Measurements from ENCODE around the gene HTR4. TPM values are rescaled to one million over a fixed set of nuclear protein-coding genes. Genes with fewer than 3 reads are reported as not detected.

The HTR4 gene
- total RNA-seq, 4 donors from 2014 or later, result 0.25 to 1.2 (median 1.0) TPM; not detected in 1

- peak in 1 of 2 donors; percentile 38 for DNase-seq (ENCODE audit: low spot score in 2 of 2)
- intact Hi-C loops (cut with DNase I; ENCODE audit: low total_unique reads), result no loop called here
- H3K4me3 ChIP-seq (ENCODE audit: low read depth, poor library complexity, severe bottlenecking), result no peak overlapping the region
- 19 to 20% methylated on average over 5 of the region's 5 CpGs for WGBS, 2 donors
- TF ChIP-seq CTCF (IDR thresholded peaks at IDR 0.05) (peak in 1 of 3 donors; percentile 40), POLR2A (IDR thresholded peaks at IDR 0.05) (no peak)
These were observed 210.3 kb downstream of the HTR4 start for GRCh38 chr5:148443998-148444397.

- intact Hi-C loops (cut with DNase I; ENCODE audit: low total_unique reads), result no loop called here
- TF ChIP-seq POLR2A (IDR thresholded peaks at IDR 0.05) (no peak), CTCF (IDR thresholded peaks at IDR 0.05) (no peak)
- WGBS, 2 donors, result 63 to 65% methylated on average over 1 of the region's 1 CpG
- no peak overlapping the region for H3K4me3 ChIP-seq (ENCODE audit: low read depth, poor library complexity, severe bottlenecking)
- DNase-seq (ENCODE audit: low spot score in 2 of 2), result no peak
These were observed 211.1 kb downstream of the HTR4 start for GRCh38 chr5:148443241-148443640.

- intact Hi-C loops (cut with DNase I; ENCODE audit: low total_unique reads), result no loop called here
- no peak for TF ChIP-seq CTCF (IDR thresholded peaks at IDR 0.05)
- no peak for TF ChIP-seq POLR2A (IDR thresholded peaks at IDR 0.05)
- WGBS, 2 donors, result 84 to 90% methylated on average over 2 of the region's 2 CpGs
These were observed 215.4 kb downstream of the HTR4 start for GRCh38 chr5:148438933-148439332.

GRCh38 chr5:148437249-148437648 lies 217.1 kb downstream of the HTR4 start:
- 75 to 80% methylated on average over 6 of the region's 6 CpGs for WGBS, 2 donors
- H3K4me3 ChIP-seq (ENCODE audit: low read depth, poor library complexity, severe bottlenecking), result no peak overlapping the region
- no peak for TF ChIP-seq CTCF (IDR thresholded peaks at IDR 0.05)
- TF ChIP-seq POLR2A (IDR thresholded peaks at IDR 0.05), result no peak
- DNase-seq (ENCODE audit: low spot score in 2 of 2), result no peak
- intact Hi-C loops (cut with DNase I; ENCODE audit: low total_unique reads), result no loop called here

More at GRCh38 chr5:148438933-148439332, 215.4 kb downstream of the HTR4 start:
- H3K4me3 ChIP-seq (ENCODE audit: low read depth, poor library complexity, severe bottlenecking), result no peak overlapping the region
- DNase-seq (ENCODE audit: low spot score in 2 of 2), result no peak

GRCh38 chr5:148436029-148436428 lies 218.3 kb downstream of the HTR4 start:
- DNase-seq (ENCODE audit: low spot score in 2 of 2), result no peak
- no peak overlapping the region for H3K4me3 ChIP-seq (ENCODE audit: low read depth, poor library complexity, severe bottlenecking)
- intact Hi-C loops (cut with DNase I; ENCODE audit: low total_unique reads), result no loop called here
- WGBS, 2 donors, result 92 to 95% methylated on average over 3 of the region's 3 CpGs
- TF ChIP-seq POLR2A (IDR thresholded peaks at IDR 0.05) (no peak), CTCF (IDR thresholded peaks at IDR 0.05) (no peak)

GRCh38 chr5:148433826-148434225 lies 220.5 kb downstream of the HTR4 start:
- TF ChIP-seq CTCF (IDR thresholded peaks at IDR 0.05) (no peak), POLR2A (IDR thresholded peaks at IDR 0.05) (no peak)
- no peak for DNase-seq (ENCODE audit: low spot score in 2 of 2)
- intact Hi-C loops (cut with DNase I; ENCODE audit: low total_unique reads), result no loop called here
- no peak overlapping the region for H3K4me3 ChIP-seq (ENCODE audit: low read depth, poor library complexity, severe bottlenecking)
- 98% methylated on average over 3 of the region's 3 CpGs for WGBS, 2 donors

Measured in lower leg skin (tissue), 4 donors.